GM19438 (cell line): ENCODE data around the gene TMEM41B.
"Not testable (repeated sequence)": the region's sequence is repeated elsewhere in the genome, so short reads cannot be mapped to it uniquely, and the experiment has no call there.

Source experiments
- ATAC-seq: cut with Tn5 transposase; IDR thresholded peaks from one replicate; pipeline ENCODE4 v1.9.1; 2021; ENCODE audit warnings: low read depth; ENCODE audit not compliant: unreplicated experiment

The TMEM41B gene

DNA sequence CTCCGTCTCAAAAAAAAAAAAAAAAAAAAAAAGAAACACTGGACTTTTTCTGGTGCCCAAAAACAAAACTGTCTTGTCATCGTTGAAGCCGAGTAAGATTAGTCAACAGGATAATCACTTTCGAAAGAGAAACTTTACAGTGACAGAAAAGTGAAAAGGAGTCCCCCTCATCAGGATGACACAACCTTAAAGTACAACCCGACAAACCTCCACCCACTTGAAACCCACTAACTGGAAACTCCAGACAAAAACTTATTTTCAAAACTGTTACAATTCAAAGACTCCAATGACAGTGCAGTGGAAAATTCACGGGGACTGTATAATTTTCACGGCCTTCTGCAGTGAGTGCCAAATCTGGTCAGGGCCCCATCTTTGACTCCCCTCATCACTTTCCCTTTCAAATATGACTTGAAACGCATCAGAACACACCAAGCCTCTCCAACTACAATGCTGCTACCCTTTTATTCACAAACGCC is 50.5 kb downstream of the TMEM41B start:
- ATAC-seq = peak; percentile 65

DNA sequence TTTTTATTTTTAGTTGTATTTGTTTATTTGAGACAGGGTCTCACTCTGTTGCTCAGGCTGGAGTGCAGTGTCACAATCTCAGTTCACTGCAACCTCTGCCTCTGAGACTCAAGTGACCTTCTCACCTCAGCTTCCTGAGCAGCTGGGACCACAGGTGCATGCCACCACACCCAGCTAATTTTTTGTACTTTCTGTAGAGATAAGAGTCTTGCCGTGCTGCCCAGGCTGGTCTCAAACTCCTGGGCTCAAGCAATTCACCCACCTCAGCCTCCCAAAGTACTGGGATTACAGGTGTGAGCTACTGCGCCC is 53.6 kb downstream of the TMEM41B start:
- ATAC-seq = not testable (repeated sequence)

DNA sequence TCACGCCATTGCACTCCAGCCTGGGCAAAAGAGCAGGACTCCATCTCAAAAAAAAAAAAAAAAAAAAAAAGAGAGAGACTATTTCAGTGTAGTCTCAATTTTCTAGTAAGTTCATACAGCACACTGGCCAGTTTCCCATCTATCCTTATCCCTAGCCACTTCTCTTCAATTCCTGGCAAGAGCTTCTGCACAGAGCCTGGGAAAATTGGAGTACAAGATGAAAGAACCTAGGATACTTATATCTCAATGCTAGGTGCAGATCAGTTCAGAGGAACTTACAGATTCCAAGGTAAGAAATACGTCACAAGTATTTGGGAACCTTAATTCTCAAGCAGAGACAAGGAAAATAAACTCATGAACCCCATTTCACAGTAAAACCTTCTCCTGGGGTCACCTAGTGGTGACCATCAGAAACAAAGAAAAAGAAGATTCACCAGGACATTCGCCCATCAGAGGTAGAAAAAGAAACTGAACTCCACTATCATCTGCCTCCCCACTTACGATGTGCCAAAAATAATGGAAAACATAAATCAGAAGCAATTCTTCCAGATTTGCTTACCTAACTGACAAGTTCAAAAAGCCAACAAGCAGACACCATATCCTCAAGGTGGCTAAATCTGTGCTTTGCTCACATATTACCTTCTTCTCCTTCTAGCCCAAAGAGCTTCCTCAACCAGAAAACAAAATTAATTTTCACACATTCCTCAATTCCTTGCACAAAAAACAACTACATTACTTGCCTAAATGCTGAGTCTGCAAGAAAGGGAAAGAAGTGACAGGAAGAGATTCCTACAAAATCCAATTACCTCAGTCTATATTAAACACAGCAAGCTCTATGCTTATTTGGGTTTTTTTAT is 54.2 kb downstream of the TMEM41B start:
- ATAC-seq = no peak

GRCh38 chr11:9258279-9258678 is 56.1 kb downstream of the TMEM41B start:
- ATAC-seq = not testable (repeated sequence)

GRCh38 chr11:9254416-9254815 is 60.0 kb downstream of the TMEM41B start:
- no peak for ATAC-seq

DNA sequence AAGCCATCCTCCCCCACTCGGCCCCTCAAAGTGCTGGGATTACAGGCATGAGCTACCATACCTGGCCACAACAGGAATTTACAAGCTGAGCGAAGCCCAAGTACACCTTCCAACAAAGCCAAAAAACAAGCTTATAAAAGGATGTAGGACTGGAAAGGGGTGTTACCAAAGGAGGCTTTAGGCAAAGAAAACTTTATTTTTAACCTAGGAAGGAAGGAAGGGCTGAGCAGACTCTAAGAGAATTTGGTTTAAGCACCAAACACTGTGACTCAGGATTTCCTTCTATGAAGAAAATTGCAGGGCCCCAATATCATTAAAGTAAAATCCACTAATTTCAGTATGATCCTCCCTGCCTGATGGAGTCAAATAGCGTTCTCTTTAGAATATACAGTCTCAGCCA is 61.3 kb downstream of the TMEM41B start:
- ATAC-seq = no peak

GRCh38 chr11:9251311-9251710 is 63.1 kb downstream of the TMEM41B start:
- no peak for ATAC-seq

DNA sequence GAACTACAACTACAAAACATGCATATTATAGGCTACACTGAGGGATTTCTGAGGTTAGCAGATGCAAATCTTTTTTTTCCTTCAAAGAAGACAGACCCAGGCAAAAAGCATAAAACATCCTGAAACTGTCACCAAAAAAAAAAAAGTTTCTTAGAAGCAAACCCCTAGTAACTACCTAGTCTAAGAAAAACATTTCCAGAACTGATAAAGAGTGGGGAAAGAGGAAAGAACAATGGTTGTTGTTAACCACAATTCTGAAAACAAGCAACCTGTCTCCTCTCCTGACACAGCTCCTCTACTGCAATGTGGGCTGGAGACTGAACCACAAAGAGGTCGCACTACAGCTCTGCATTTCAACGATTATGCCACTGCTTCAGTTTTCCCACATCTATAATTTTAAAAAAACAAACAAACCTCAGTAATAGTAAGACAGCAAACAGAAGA is 64.2 kb downstream of the TMEM41B start:
- ATAC-seq = peak; percentile 70

DNA sequence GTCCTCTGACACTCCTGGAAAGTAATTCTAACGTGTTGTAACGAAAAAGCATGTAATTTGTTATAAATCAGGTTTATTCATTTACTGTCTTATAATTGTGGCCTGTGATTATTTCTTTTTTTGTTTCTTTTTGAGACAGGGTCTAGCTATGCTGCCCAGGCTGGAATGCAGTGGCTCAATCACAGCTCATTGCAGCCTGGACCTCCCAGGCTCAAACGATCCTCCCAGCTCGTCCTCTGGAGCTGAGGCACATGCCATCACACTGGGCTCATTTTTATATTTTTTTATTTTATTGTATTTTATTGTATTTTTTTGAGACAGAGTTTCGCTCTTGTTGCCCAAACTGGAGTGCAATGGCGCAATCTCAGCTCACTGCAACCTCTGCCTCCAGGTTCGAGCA is 65.1 kb downstream of the TMEM41B start:
- no peak for ATAC-seq

- no peak for ATAC-seq
Measured at GRCh38 chr11:9247863-9248262, 66.5 kb downstream of the TMEM41B start.

- not testable (repeated sequence) for ATAC-seq
Measured at GRCh38 chr11:9236242-9236641, 78.2 kb downstream of the TMEM41B start.

- ATAC-seq = no peak
Measured at GRCh38 chr11:9232482-9232881, 81.9 kb downstream of the TMEM41B start.

GRCh38 chr11:9231848-9232177 is 82.6 kb downstream of the TMEM41B start:
- no peak for ATAC-seq
